Sigmoid colon (tissue), 4 donors: ENCODE results near the gene NPY2R.

Experiments used
- EP300 ChIP-seq, 4 donors: sonication (generic); formaldehyde crosslinking; IDR thresholded peaks; one replicate each; pipeline ENCODE4 v1.6.1; 2017; ENCODE audit warnings: antibody characterized with exemption in 4 of 4
- POLR2A ChIP-seq, 2 donors: fragments of 450-650 bp; IDR thresholded peaks; one replicate each; pipeline ENCODE4 v1.6.1; 2016; ENCODE audit warnings: antibody characterized with exemption in 2 of 2, mild to moderate bottlenecking in 2 of 2, moderate library complexity in 2 of 2
- POLR2AphosphoS5 ChIP-seq, 4 donors: sonication (generic); formaldehyde crosslinking; IDR thresholded peaks; one replicate each; pipeline ENCODE4 v1.6.1; 2017; ENCODE audit warnings: antibody characterized with exemption in 4 of 4
- TF ChIP-seq, protein P1 (sequence below), 4 experiments: fragments of 450-650 bp in 3 of 4; fragments of 200-600 bp in 1 of 4; IDR thresholded peaks; one replicate each; pipeline ENCODE4 v1.5.1; 2016 to 2019; ENCODE audit warnings: antibody characterized with exemption in 4 of 4, mild to moderate bottlenecking in 3 of 4, moderate library complexity in 2 of 4

- TF ChIP-seq, protein P1, sequence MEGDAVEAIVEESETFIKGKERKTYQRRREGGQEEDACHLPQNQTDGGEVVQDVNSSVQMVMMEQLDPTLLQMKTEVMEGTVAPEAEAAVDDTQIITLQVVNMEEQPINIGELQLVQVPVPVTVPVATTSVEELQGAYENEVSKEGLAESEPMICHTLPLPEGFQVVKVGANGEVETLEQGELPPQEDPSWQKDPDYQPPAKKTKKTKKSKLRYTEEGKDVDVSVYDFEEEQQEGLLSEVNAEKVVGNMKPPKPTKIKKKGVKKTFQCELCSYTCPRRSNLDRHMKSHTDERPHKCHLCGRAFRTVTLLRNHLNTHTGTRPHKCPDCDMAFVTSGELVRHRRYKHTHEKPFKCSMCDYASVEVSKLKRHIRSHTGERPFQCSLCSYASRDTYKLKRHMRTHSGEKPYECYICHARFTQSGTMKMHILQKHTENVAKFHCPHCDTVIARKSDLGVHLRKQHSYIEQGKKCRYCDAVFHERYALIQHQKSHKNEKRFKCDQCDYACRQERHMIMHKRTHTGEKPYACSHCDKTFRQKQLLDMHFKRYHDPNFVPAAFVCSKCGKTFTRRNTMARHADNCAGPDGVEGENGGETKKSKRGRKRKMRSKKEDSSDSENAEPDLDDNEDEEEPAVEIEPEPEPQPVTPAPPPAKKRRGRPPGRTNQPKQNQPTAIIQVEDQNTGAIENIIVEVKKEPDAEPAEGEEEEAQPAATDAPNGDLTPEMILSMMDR (IDR thresholded peaks at IDR 0.05): no peak
- TF ChIP-seq EP300 (IDR thresholded peaks at IDR 0.05): no peak
- TF ChIP-seq POLR2AphosphoS5 (IDR thresholded peaks at IDR 0.05): no peak
- no peak for TF ChIP-seq POLR2A (IDR thresholded peaks at IDR 0.05)
Observed at GRCh38 chr4:155208258-155209054, at the start of gene NPY2R.
